ENCODE measurements around the gene TUBGCP2.

The TUBGCP2 gene

GRCh38 chr10:133263674-133264073, 45.0 kb downstream of the TUBGCP2 start:
- H3K4me3 ChIP-seq (ENCODE audit: low read depth, low read length), result no peak overlapping the region
- no peak for DNase-seq (ENCODE audit: low read depth)
- TF ChIP-seq CTCF (IDR thresholded peaks at IDR 0.05; ENCODE audit: low read depth, low read length, missing control alignments), result no peak

- DNase-seq (ENCODE audit: low read depth), result no peak
- TF ChIP-seq CTCF (IDR thresholded peaks at IDR 0.05; ENCODE audit: low read depth, low read length, missing control alignments), result no peak
- no peak overlapping the region for H3K4me3 ChIP-seq (ENCODE audit: low read depth, low read length)
These were observed 46.0 kb downstream of the TUBGCP2 start for GRCh38 chr10:133262696-133263095.

- DNase-seq (ENCODE audit: low read depth), result no peak
- peak overlapping the region; percentile 66 for H3K4me3 ChIP-seq (ENCODE audit: low read depth, low read length)
- no peak for TF ChIP-seq CTCF (IDR thresholded peaks at IDR 0.05; ENCODE audit: low read depth, low read length, missing control alignments)
These were observed 46.8 kb downstream of the TUBGCP2 start for GRCh38 chr10:133261726-133262325.

- no peak for DNase-seq (ENCODE audit: low read depth)
- H3K4me3 ChIP-seq (ENCODE audit: low read depth, low read length), result peak overlapping the region; percentile 66
- no peak for TF ChIP-seq CTCF (IDR thresholded peaks at IDR 0.05; ENCODE audit: low read depth, low read length, missing control alignments)
These were observed 47.6 kb downstream of the TUBGCP2 start for GRCh38 chr10:133260895-133261725.

GRCh38 chr10:133259602-133259989, 49.1 kb downstream of the TUBGCP2 start:
- DNase-seq (ENCODE audit: low read depth), result no peak

GRCh38 chr10:133258818-133259601, 49.7 kb downstream of the TUBGCP2 start:
- H3K4me3 ChIP-seq (ENCODE audit: low read depth, low read length), result no peak overlapping the region
- DNase-seq (ENCODE audit: low read depth), result no peak
- no peak for TF ChIP-seq CTCF (IDR thresholded peaks at IDR 0.05; ENCODE audit: low read depth, low read length, missing control alignments)

More at GRCh38 chr10:133259602-133259989, 49.1 kb downstream of the TUBGCP2 start:
- H3K4me3 ChIP-seq (ENCODE audit: low read depth, low read length), result no peak overlapping the region
- no peak for TF ChIP-seq CTCF (IDR thresholded peaks at IDR 0.05; ENCODE audit: low read depth, low read length, missing control alignments)
